ENCODE data around the gene PGBD4.

- TF ChIP-seq CTCF (IDR thresholded peaks at IDR 0.05) (peak in 2 of 4 experiments; percentile 12 to 36), POLR2AphosphoS5 (IDR thresholded peaks at IDR 0.05) (peak; percentile 99), POLR2A (IDR thresholded peaks at IDR 0.05) (peak; percentile 70)
Observed at GRCh38 chr15:34101366-34102174, at the start of gene PGBD4, which contains the start of gene EMC7.

Data from prostate gland (tissue), 2 donors.